Endothelial cell of umbilical vein (primary cell): ENCODE results near the gene CDH19.

Source experiments
- CTCF ChIP-seq, 2 donors: IDR thresholded peaks; 1 replicate in 1 of 2; 2 replicates in 1 of 2; pipeline ENCODE4 v1.5.1; 2011; ENCODE audit warnings: low read length in 2 of 2, mild to moderate bottlenecking in 2 of 2, moderate library complexity in 2 of 2, control low read depth in 1 of 2, inconsistent platforms in 1 of 2, low read depth in 1 of 2; ENCODE audit not compliant: insufficient read depth in 1 of 2; ENCODE audit errors: extremely low read depth in 1 of 2
- EZH2 ChIP-seq: IDR thresholded peaks from 2 replicates; pipeline ENCODE4 v1.6.1; 2012; ENCODE audit warnings: borderline replicate concordance, low read depth, mild to moderate bottlenecking, moderate library complexity, low read length, inconsistent platforms; ENCODE audit not compliant: severe bottlenecking
- POLR2AphosphoS5 ChIP-seq: IDR thresholded peaks from 2 replicates; pipeline ENCODE4 v1.6.1; 2012; ENCODE audit warnings: low read depth, mild to moderate bottlenecking, control low read depth, low read length, moderate library complexity; ENCODE audit not compliant: insufficient read depth

DNA sequence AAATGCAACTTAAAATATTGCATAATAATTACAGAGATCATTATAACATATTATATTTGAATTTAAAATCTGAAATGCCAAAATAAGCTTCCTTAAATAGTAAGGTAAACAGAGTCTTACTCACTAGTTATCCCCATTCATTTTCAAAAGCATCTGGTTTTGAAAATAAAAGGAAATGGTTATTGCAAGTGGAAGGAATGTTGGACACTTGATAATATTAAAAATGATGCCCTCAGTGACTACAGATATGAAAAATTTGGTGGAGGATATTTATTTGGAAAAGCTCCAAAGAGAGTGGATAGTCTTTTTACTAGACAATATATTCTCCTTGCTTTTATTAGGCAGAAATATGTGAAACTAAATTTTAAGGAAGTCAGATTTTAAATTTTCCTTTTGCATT is 39.7 kb downstream of the CDH19 start:
- TF ChIP-seq CTCF (IDR thresholded peaks at IDR 0.05; ENCODE audit: extremely low read depth in 1 of 2, insufficient read depth in 1 of 2, low read depth in 1 of 2, low read length in 2 of 2) (no peak), EZH2 (no peak), POLR2AphosphoS5 (no peak)
